HCT116 (cell line): ENCODE data around the gene STRBP.
"Not testable (repeated sequence)": the region's sequence is repeated elsewhere in the genome, so short reads cannot be mapped to it uniquely, and the experiment has no call there.

Source experiments
- CEBPB ChIP-seq: IDR thresholded peaks from 2 replicates; pipeline ENCODE4 v1.6.1; 2012; ENCODE audit warnings: low read depth
- MAX ChIP-seq: IDR thresholded peaks from 2 replicates; pipeline ENCODE4 v1.6.1; 2012
- POLR2A ChIP-seq: IDR thresholded peaks from 2 replicates; pipeline ENCODE4 v1.7.0; 2011; ENCODE audit warnings: borderline replicate concordance; ENCODE audit not compliant: insufficient read depth, insufficient read length; ENCODE audit errors: extremely low read depth
- POLR2AphosphoS5 ChIP-seq: IDR thresholded peaks from 2 replicates; pipeline ENCODE4 v1.6.1; 2011; ENCODE audit warnings: mild to moderate bottlenecking, low read depth, low read length, moderate library complexity
- RAD21 ChIP-seq: IDR thresholded peaks from 2 replicates; pipeline ENCODE4 v1.6.1; 2012; ENCODE audit warnings: low read depth, mild to moderate bottlenecking
- REST ChIP-seq: IDR thresholded peaks from 2 replicates; pipeline ENCODE4 v1.6.1; 2012; ENCODE audit warnings: low read depth
- SIN3A ChIP-seq: IDR thresholded peaks from 2 replicates; pipeline ENCODE4 v1.6.1; 2012; ENCODE audit warnings: low read depth
- SP1 ChIP-seq: IDR thresholded peaks from 2 replicates; pipeline ENCODE4 v1.6.1; 2012; ENCODE audit warnings: low read depth
- TF ChIP-seq, protein P1 (sequence below), 3 experiments: fragments of 200-600 bp in 1 of 3; sonication (generic) in 1 of 3; IDR thresholded peaks in 2 of 3; conservative IDR thresholded peaks in 1 of 3; 2 replicates each; pipeline ENCODE4 v1.5.1; 2012 to 2017; ENCODE audit warnings: low read depth in 2 of 3, low read length in 2 of 3, antibody characterized with exemption in 1 of 3, borderline replicate concordance in 1 of 3, control low read depth in 1 of 3, mild to moderate bottlenecking in 1 of 3, mixed read lengths in 1 of 3, mixed run types in 1 of 3, moderate library complexity in 1 of 3; ENCODE audit not compliant: insufficient read depth in 1 of 3

- TF ChIP-seq, protein P1, sequence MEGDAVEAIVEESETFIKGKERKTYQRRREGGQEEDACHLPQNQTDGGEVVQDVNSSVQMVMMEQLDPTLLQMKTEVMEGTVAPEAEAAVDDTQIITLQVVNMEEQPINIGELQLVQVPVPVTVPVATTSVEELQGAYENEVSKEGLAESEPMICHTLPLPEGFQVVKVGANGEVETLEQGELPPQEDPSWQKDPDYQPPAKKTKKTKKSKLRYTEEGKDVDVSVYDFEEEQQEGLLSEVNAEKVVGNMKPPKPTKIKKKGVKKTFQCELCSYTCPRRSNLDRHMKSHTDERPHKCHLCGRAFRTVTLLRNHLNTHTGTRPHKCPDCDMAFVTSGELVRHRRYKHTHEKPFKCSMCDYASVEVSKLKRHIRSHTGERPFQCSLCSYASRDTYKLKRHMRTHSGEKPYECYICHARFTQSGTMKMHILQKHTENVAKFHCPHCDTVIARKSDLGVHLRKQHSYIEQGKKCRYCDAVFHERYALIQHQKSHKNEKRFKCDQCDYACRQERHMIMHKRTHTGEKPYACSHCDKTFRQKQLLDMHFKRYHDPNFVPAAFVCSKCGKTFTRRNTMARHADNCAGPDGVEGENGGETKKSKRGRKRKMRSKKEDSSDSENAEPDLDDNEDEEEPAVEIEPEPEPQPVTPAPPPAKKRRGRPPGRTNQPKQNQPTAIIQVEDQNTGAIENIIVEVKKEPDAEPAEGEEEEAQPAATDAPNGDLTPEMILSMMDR (IDR thresholded peaks at IDR 0.05 in 2 of 3, conservative IDR thresholded peaks at IDR 0.05 in 1 of 3; ENCODE audit: borderline replicate concordance in 1 of 3, insufficient read depth in 1 of 3, low read depth in 2 of 3, low read length in 2 of 3) = not testable (repeated sequence)
- TF ChIP-seq CEBPB, POLR2AphosphoS5, REST, MAX, SIN3A, RAD21, POLR2A, SP1: not testable (repeated sequence)
Observed at GRCh38 chr9:123249162-123249561, 19.2 kb downstream of the STRBP start.
